ENCODE measurements around the gene POLR3A. TPM values are rescaled to one million over a fixed set of nuclear protein-coding genes. Genes with fewer than 3 reads are reported as not detected.
A peak's percentile ranks its signal among the peaks of the same experiment; 100 is the strongest.

The POLR3A gene
- total RNA-seq, 1 experiment from 2014 or later = 97.2 TPM

DNA sequence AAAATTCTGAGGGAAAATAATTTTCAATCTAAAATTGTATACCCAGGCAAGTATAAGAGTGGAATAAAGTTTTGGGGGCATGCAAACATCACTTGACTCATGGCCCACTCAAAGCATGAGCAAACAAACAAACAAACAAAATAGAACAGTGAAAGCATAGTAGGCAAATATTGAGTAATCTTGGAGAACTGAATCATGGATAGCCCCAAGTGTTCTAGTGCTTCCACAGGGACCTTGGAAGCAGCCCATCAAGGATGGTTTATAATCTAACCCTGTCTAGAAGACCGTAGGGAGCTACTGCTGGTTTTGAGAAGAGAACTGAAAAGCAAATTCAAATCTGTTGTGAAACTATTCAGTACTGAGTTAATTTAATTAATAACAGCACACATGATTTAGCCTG lies 22.1 kb downstream of the POLR3A start:
- no peaks in the 10 kb centered on the region for H3F3A ChIP-seq (ENCODE audit: low read length, unreplicated experiment)
- peaks cover 10% of the 10 kb centered on the region for H3K4me1 ChIP-seq (ENCODE audit: insufficient read depth, low read length)
- no peak overlapping the region for H3K4me3 ChIP-seq (ENCODE audit: low read length)
- DNase-seq (peak; percentile 82), ATAC-seq (peak; percentile 81)
- H3K27me3 ChIP-seq (ENCODE audit: low read length) = no peaks in the 10 kb centered on the region
- no peak overlapping the region for H2AFZ ChIP-seq (ENCODE audit: low read length)
- intact Hi-C loops (cut with micrococcal nuclease) = no loop called here
- BruUV-seq (replicated peaks) = no TSS peak
- peaks cover 88% of the 10 kb centered on the region for H3K36me3 ChIP-seq (ENCODE audit: low read depth, low read length)
- no peak overlapping the region for H3K9ac ChIP-seq (ENCODE audit: low read length)
- CTCF ChIA-PET = interaction anchor here (0.6 kb wide), 1 partner anchor 39 kb away, joined by 3 read pairs; no protein-coding TSS in a partner anchor
- POLR2A ChIA-PET (ENCODE audit: unreplicated experiment) = interaction anchor here (0.6 kb wide), 1 partner anchor 11 kb away, joined by 3 read pairs; no protein-coding TSS in a partner anchor
- no peaks in the 10 kb centered on the region for H3K79me2 ChIP-seq (ENCODE audit: low read length)
- peak overlapping the region; percentile 3 for H3K27ac ChIP-seq (ENCODE audit: low read length)
- no peaks in the 10 kb centered on the region for H3K9me2 ChIP-seq (replicated peaks; ENCODE audit: low read length)
- H3K9me3 ChIP-seq (ENCODE audit: low read length) = no peaks in the 10 kb centered on the region
- TF ChIP-seq EZH2 (IDR thresholded peaks at IDR 0.05; ENCODE audit: low read length, unreplicated experiment) (no peak), EZH2phosphoT487 (IDR thresholded peaks at IDR 0.05; ENCODE audit: borderline replicate concordance, low read length) (no peak)
- TF ChIP-seq, protein P1, sequence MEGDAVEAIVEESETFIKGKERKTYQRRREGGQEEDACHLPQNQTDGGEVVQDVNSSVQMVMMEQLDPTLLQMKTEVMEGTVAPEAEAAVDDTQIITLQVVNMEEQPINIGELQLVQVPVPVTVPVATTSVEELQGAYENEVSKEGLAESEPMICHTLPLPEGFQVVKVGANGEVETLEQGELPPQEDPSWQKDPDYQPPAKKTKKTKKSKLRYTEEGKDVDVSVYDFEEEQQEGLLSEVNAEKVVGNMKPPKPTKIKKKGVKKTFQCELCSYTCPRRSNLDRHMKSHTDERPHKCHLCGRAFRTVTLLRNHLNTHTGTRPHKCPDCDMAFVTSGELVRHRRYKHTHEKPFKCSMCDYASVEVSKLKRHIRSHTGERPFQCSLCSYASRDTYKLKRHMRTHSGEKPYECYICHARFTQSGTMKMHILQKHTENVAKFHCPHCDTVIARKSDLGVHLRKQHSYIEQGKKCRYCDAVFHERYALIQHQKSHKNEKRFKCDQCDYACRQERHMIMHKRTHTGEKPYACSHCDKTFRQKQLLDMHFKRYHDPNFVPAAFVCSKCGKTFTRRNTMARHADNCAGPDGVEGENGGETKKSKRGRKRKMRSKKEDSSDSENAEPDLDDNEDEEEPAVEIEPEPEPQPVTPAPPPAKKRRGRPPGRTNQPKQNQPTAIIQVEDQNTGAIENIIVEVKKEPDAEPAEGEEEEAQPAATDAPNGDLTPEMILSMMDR (conservative IDR thresholded peaks at IDR 0.05; ENCODE audit: low read depth, low read length) = no peak
- H4K20me1 ChIP-seq (ENCODE audit: low read length) = 0 out of 2 replicates have a peak, but pooled peaks cover 4% of the 10 kb centered on the region
- no peak overlapping the region for H3K4me2 ChIP-seq (ENCODE audit: low read length)

DNA sequence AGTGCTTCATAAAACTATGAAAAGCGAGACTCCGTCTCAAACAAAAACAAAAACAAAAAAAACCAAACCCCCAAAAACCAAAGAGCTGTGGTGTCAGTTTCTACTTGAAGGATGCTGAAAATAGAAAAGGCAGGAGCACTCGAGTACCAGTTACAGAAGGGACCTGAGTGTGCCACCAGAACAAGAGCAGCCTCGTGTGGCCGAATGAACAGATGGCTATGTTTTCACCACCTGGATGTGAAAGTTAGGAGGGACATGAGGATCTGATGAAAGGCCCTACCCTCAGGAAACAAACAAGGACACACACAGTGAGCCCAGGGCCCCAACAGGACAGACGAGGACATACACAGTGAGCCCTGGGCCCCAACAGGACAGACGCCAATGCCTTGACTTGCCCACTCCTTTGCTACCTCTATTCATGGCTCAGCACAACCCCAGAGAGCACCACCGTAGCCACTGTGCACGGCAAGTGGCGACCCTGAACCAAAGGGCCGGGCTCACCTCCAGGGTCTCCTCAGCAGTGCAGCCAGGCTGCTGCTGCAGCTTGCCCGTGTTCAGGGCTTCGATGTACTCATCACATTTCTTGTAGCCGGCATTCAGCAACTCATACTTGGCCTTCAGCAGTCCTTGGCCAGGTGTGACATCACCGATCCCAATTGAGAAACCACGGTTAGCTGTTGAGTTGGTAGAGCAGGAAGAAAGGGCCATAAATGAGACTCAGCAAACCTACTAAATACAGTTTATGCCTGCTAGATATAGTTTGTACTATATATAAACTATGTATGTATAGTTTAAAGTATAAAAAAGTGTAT lies 24.9 kb downstream of the POLR3A start:
- peaks cover 10% of the 10 kb centered on the region for H3K4me1 ChIP-seq (ENCODE audit: insufficient read depth, low read length)
- CTCF ChIA-PET = no interaction called here
- no peaks in the 10 kb centered on the region for H3K27me3 ChIP-seq (ENCODE audit: low read length)
- no peak overlapping the region for H3K27ac ChIP-seq (ENCODE audit: low read length)
- H3K79me2 ChIP-seq (ENCODE audit: low read length) = no peaks in the 10 kb centered on the region
- no peaks in the 10 kb centered on the region for H3F3A ChIP-seq (ENCODE audit: low read length, unreplicated experiment)
- no peak overlapping the region for H3K9ac ChIP-seq (ENCODE audit: low read length)
- no TSS peak for BruUV-seq (replicated peaks)
- H3K9me2 ChIP-seq (replicated peaks; ENCODE audit: low read length) = no peaks in the 10 kb centered on the region
- ATAC-seq = no peak
- 0 out of 2 replicates have a peak, but pooled peaks cover 4% of the 10 kb centered on the region for H4K20me1 ChIP-seq (ENCODE audit: low read length)
- no peak for DNase-seq
- H3K9me3 ChIP-seq (ENCODE audit: low read length) = no peaks in the 10 kb centered on the region
- POLR2A ChIA-PET (ENCODE audit: unreplicated experiment) = no interaction called here
- no peak overlapping the region for H3K4me3 ChIP-seq (ENCODE audit: low read length)
- TF ChIP-seq EZH2phosphoT487 (IDR thresholded peaks at IDR 0.05; ENCODE audit: borderline replicate concordance, low read length) (no peak), EZH2 (IDR thresholded peaks at IDR 0.05; ENCODE audit: low read length, unreplicated experiment) (no peak)
- TF ChIP-seq, protein P1 (conservative IDR thresholded peaks at IDR 0.05; ENCODE audit: low read depth, low read length) = peak; percentile 42; the same call in 1 of the 2 replicates
- H3K4me2 ChIP-seq (ENCODE audit: low read length) = no peak overlapping the region
- H2AFZ ChIP-seq (ENCODE audit: low read length) = no peak overlapping the region
- intact Hi-C loops (cut with micrococcal nuclease) = no loop called here
- peaks cover 88% of the 10 kb centered on the region for H3K36me3 ChIP-seq (ENCODE audit: low read depth, low read length)

Data from PC-3 (cell line).